ENCODE data around the gene FLNC. TPM values are rescaled to one million over a fixed set of nuclear protein-coding genes. Genes with fewer than 3 reads are reported as not detected.

The FLNC gene
- total and polyA plus RNA-seq, 2 of the 13 experiments (the other 11 are each of a cell fraction or from before 2014, with no cell fraction given): 0.02 TPM; not detected in 1

DNA sequence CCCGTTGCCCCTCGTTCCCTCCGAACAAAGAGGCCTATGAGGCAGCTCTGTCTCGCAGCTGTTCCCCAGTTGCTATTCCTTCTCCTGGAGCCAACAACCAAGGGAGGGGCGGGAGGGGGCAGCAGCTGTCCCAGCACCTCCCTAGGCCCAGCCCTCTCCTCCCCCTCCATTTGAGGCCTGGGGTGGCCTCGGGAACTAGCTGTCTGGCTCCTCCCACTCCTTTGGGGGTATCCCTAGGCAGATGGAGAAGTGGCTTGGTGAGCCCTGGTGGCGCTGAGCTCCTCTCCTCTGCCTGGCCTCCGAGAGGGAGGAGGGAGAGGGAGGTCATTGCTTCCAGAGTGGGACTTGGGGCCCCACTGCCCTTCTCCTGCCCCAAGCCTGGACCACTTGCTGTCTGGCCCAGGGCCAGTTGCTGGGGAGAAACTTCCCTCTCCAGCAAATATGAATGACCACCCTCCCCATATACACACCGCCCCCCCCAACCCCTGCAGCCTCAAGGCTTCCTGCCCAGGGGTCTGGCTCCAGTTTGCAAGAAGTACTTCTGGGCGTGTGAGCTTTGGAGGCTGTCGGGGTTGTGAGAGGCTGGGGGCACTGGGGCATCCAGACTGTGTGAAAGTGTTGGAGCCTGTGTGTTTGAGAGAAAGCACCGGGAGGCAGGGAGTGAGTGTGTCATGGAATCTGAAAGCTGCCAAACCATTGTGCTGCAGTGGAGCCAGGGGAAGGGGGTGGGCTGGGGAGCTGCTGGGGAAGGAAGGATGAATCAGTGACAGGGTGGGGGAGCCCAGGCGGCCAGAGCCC lies 3.1 kb downstream of the FLNC start:
- ATAC-seq (no peak), FAIRE-seq (no peak), DNase-seq (ENCODE audit: low spot score) (no peak)
- ChIA-PET POLR2A (no interaction called here), CTCF (ENCODE audit: low intra/inter-chr PET ratio, low total read pairs) (no interaction called here)
- intact Hi-C loops (cut with micrococcal nuclease; ENCODE audit: unreplicated experiment) (no loop called here), in situ Hi-C loops (cut with HindIII; ENCODE audit: extremely low pct_ligation_motif_present, low pct_unique_long_range_greater_than_20kb) (no loop called here)
- no TSS peak for BruUV-seq (replicated peaks)
- H3K27ac ChIP-seq (ENCODE audit: extremely low read length, insufficient read depth, low read length): no peak overlapping the region
- H3K4me2 ChIP-seq (ENCODE audit: low read depth, low read length): no peak overlapping the region
- 9% methylated on average over 6 of the region's 13 CpGs for WGBS (ENCODE audit: low lambda C conversion rate)
- no peaks in the 10 kb centered on the region for H3K9me3 ChIP-seq (ENCODE audit: low read length)
- H4K20me1 ChIP-seq (ENCODE audit: insufficient read depth, low read length): no peaks in the 10 kb centered on the region
- peaks cover 3 to 23% of the 10 kb centered on the region in 2 experiments; a peak in 4 of 5 replicates for H3K27me3 ChIP-seq (ENCODE audit: control insufficient read depth in 1 of 2, insufficient read depth in 2 of 2, low read length in 2 of 2)
- H3K79me2 ChIP-seq (ENCODE audit: insufficient read depth, low read length): no peaks in the 10 kb centered on the region
- no peak overlapping the region for H3K4me3 ChIP-seq (replicated peaks in 1 of 3; ENCODE audit: insufficient read depth in 1 of 3, low read depth in 2 of 3, low read length in 3 of 3)
- TF ChIP-seq ZNF615 (CRISPR knock-in tag; IDR thresholded peaks at IDR 0.05; ENCODE audit: borderline replicate concordance) (no peak), AHR (CRISPR knock-in tag; IDR thresholded peaks at IDR 0.05) (no peak), ZNF720 (CRISPR knock-in tag; IDR thresholded peaks at IDR 0.05) (no peak), HOXA9 (CRISPR knock-in tag; IDR thresholded peaks at IDR 0.05; ENCODE audit: borderline replicate concordance) (no peak), ZNF263 (CRISPR knock-in tag; IDR thresholded peaks at IDR 0.05) (peak; percentile 68)
- TF ChIP-seq, protein P1, sequence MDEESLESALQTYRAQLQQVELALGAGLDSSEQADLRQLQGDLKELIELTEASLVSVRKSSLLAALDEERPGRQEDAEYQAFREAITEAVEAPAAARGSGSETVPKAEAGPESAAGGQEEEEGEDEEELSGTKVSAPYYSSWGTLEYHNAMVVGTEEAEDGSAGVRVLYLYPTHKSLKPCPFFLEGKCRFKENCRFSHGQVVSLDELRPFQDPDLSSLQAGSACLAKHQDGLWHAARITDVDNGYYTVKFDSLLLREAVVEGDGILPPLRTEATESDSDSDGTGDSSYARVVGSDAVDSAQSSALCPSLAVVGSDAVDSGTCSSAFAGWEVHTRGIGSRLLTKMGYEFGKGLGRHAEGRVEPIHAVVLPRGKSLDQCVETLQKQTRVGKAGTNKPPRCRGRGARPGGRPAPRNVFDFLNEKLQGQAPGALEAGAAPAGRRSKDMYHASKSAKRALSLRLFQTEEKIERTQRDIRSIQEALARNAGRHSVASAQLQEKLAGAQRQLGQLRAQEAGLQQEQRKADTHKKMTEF (CRISPR knock-in tag; IDR thresholded peaks at IDR 0.05): no peak
- no peak overlapping the region for H3K9ac ChIP-seq (ENCODE audit: insufficient read depth, low read depth, low read length)
- no peaks in the 10 kb centered on the region for H3K36me3 ChIP-seq (replicated peaks in 1 of 2; ENCODE audit: control insufficient read depth in 1 of 2, insufficient read depth in 2 of 2, low read length in 2 of 2)
- no peak overlapping the region for H2AFZ ChIP-seq (ENCODE audit: low read length)
- peaks cover 22% of the 10 kb centered on the region for H3K4me1 ChIP-seq (ENCODE audit: insufficient read depth, low read length)

DNA sequence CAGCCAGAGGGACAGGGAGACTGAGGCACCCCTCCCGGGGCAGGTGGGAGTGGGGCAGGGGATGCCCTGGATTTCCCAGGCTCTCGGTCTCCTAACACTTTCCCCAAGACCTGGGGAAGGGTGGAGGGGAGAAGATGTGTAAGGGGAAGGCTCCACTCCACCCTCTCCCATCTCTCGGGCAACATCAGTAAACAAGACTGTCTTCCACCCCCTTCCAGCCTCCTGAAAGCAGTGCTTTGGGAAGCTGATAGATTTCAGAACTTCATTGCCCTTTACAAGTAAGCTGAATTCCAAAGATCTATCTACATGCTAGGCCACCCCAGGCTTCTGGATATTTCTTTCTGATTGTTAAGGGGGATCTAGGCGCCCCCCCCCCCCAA lies 3.7 kb downstream of the FLNC start:
- CTCF ChIA-PET (ENCODE audit: low intra/inter-chr PET ratio, low total read pairs): no interaction called here
- in situ Hi-C loops (cut with HindIII; ENCODE audit: extremely low pct_ligation_motif_present, low pct_unique_long_range_greater_than_20kb) (no loop called here), intact Hi-C loops (cut with micrococcal nuclease; ENCODE audit: unreplicated experiment) (no loop called here)
- FAIRE-seq (no peak), ATAC-seq (no peak), DNase-seq (ENCODE audit: low spot score) (no peak)
- peaks cover 3 to 23% of the 10 kb centered on the region in 2 experiments; a peak in 3 of 5 replicates for H3K27me3 ChIP-seq (ENCODE audit: control insufficient read depth in 1 of 2, insufficient read depth in 2 of 2, low read length in 2 of 2)
- H3K4me3 ChIP-seq (replicated peaks in 1 of 3; ENCODE audit: insufficient read depth in 1 of 3, low read depth in 2 of 3, low read length in 3 of 3): no peak overlapping the region
- H2AFZ ChIP-seq (ENCODE audit: low read length): no peak overlapping the region
- no peak overlapping the region for H3K9ac ChIP-seq (ENCODE audit: insufficient read depth, low read depth, low read length)
- H3K79me2 ChIP-seq (ENCODE audit: insufficient read depth, low read length): no peaks in the 10 kb centered on the region
- WGBS (ENCODE audit: low lambda C conversion rate): 0% methylated on average over 2 of the region's 4 CpGs
- no TSS peak for BruUV-seq (replicated peaks)
- POLR2A ChIA-PET: no interaction called here
- no peak overlapping the region for H3K4me2 ChIP-seq (ENCODE audit: low read depth, low read length)
- peaks cover 17% of the 10 kb centered on the region for H3K4me1 ChIP-seq (ENCODE audit: insufficient read depth, low read length)
- no peak overlapping the region for H3K27ac ChIP-seq (ENCODE audit: extremely low read length, insufficient read depth, low read length)
- H4K20me1 ChIP-seq (ENCODE audit: insufficient read depth, low read length): no peaks in the 10 kb centered on the region
- no peaks in the 10 kb centered on the region for H3K9me3 ChIP-seq (ENCODE audit: low read length)
- no peaks in the 10 kb centered on the region for H3K36me3 ChIP-seq (replicated peaks in 1 of 2; ENCODE audit: control insufficient read depth in 1 of 2, insufficient read depth in 2 of 2, low read length in 2 of 2)
- TF ChIP-seq HDAC6 (IDR thresholded peaks at IDR 0.05; ENCODE audit: low read depth, low read length) (no peak), ZNF350 (CRISPR knock-in tag; IDR thresholded peaks at IDR 0.05; ENCODE audit: borderline replicate concordance, low read depth) (no peak)
- TF ChIP-seq, protein P2, sequence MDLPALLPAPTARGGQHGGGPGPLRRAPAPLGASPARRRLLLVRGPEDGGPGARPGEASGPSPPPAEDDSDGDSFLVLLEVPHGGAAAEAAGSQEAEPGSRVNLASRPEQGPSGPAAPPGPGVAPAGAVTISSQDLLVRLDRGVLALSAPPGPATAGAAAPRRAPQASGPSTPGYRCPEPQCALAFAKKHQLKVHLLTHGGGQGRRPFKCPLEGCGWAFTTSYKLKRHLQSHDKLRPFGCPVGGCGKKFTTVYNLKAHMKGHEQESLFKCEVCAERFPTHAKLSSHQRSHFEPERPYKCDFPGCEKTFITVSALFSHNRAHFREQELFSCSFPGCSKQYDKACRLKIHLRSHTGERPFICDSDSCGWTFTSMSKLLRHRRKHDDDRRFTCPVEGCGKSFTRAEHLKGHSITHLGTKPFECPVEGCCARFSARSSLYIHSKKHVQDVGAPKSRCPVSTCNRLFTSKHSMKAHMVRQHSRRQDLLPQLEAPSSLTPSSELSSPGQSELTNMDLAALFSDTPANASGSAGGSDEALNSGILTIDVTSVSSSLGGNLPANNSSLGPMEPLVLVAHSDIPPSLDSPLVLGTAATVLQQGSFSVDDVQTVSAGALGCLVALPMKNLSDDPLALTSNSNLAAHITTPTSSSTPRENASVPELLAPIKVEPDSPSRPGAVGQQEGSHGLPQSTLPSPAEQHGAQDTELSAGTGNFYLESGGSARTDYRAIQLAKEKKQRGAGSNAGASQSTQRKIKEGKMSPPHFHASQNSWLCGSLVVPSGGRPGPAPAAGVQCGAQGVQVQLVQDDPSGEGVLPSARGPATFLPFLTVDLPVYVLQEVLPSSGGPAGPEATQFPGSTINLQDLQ (CRISPR knock-in tag; IDR thresholded peaks at IDR 0.05): no peak
- TF ChIP-seq, protein P3, sequence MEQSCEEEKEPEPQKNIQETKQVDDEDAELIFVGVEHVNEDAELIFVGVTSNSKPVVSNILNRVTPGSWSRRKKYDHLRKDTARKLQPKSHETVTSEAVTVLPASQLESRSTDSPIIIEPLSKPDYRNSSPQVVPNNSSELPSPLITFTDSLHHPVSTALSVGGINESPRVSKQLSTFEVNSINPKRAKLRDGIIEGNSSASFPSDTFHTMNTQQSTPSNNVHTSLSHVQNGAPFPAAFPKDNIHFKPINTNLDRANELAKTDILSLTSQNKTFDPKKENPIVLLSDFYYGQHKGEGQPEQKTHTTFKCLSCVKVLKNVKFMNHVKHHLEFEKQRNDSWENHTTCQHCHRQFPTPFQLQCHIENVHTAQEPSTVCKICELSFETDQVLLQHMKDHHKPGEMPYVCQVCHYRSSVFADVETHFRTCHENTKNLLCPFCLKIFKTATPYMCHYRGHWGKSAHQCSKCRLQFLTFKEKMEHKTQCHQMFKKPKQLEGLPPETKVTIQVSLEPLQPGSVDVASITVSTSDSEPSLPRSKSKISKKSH (CRISPR knock-in tag; IDR thresholded peaks at IDR 0.05; ENCODE audit: borderline replicate concordance): no peak
